Measurements from ENCODE around the gene C2CD4D.

- TF ChIP-seq POLR2AphosphoS5 (IDR thresholded peaks at IDR 0.05) (no peak), EP300 (conservative IDR thresholded peaks at IDR 0.05; ENCODE audit: poor library complexity, severe bottlenecking) (no peak), REST (IDR thresholded peaks at IDR 0.05; ENCODE audit: borderline replicate concordance) (no peak), CTCF (IDR thresholded peaks at IDR 0.05; ENCODE audit: poor library complexity, severe bottlenecking) (no peak), TAF1 (IDR thresholded peaks at IDR 0.05; ENCODE audit: low read depth) (no peak), MXI1 (conservative IDR thresholded peaks at IDR 0.05; ENCODE audit: poor library complexity, severe bottlenecking) (no peak), EZH2 (IDR thresholded peaks at IDR 0.05; ENCODE audit: borderline replicate concordance, insufficient read depth, low read length, poor library complexity, severe bottlenecking) (no peak), RAD21 (conservative IDR thresholded peaks at IDR 0.05) (no peak), SMC3 (conservative IDR thresholded peaks at IDR 0.05; ENCODE audit: poor library complexity) (no peak)
These were observed 42.8 kb upstream of the C2CD4D start for GRCh38 chr1:151882466-151882865.
